GM12878 (cell line): ENCODE data around the gene IQGAP2. TPM values are rescaled to one million over a fixed set of nuclear protein-coding genes. Genes with fewer than 3 reads are reported as not detected.

Experiments used
- CREB1 ChIP-seq: IDR thresholded peaks from 2 replicates; pipeline ENCODE4 v1.6.1; 2012; ENCODE audit warnings: low read depth, mild to moderate bottlenecking, inconsistent platforms
- EP300 ChIP-seq, 2 experiments: fragments of 150-350 bp in 1 of 2; IDR thresholded peaks; 2 replicates each; pipeline ENCODE4 v1.6.1; 2011 to 2012; ENCODE audit warnings: low read depth in 2 of 2, low read length in 2 of 2, borderline replicate concordance in 1 of 2, improper control_type of control experiment in 1 of 2, inconsistent platforms in 1 of 2; ENCODE audit not compliant: control insufficient read depth in 1 of 2
- ETV6 ChIP-seq, 2 experiments: fragments of 450-650 bp in 1 of 2; IDR thresholded peaks in 1 of 2; conservative IDR thresholded peaks in 1 of 2; 2 replicates each; pipeline ENCODE4 v1.6.1; 2014; ENCODE audit warnings: antibody characterized with exemption in 1 of 2, borderline replicate concordance in 1 of 2, low read depth in 1 of 2, mild to moderate bottlenecking in 1 of 2, moderate library complexity in 1 of 2
- EZH2 ChIP-seq: IDR thresholded peaks from 2 replicates; pipeline ENCODE4 v1.6.1; 2012; ENCODE audit warnings: low read depth, mild to moderate bottlenecking, control low read depth, inconsistent platforms, low read length, borderline replicate concordance; ENCODE audit not compliant: control insufficient read depth
- FOS ChIP-seq: IDR thresholded peaks from 3 replicates; pipeline ENCODE4 v1.6.1; 2011; ENCODE audit warnings: borderline replicate concordance; ENCODE audit not compliant: insufficient read length; ENCODE audit errors: extremely low read depth
- GATAD2B ChIP-seq: fragments of 450-650 bp; conservative IDR thresholded peaks from 2 replicates; pipeline ENCODE4 v1.6.1; 2017; ENCODE audit warnings: low read depth, mild to moderate bottlenecking, moderate library complexity
- IKZF2 ChIP-seq, 2 experiments: fragments of 450-650 bp; IDR thresholded peaks; 2 replicates each; pipeline ENCODE4 v1.6.1; 2017; ENCODE audit warnings: mild to moderate bottlenecking in 2 of 2, moderate library complexity in 2 of 2
- JUND ChIP-seq: IDR thresholded peaks from 2 replicates; pipeline ENCODE4 v1.6.1; 2012; ENCODE audit warnings: low read depth, mild to moderate bottlenecking, low read length, improper control_type of control experiment, moderate library complexity
- LARP7 ChIP-seq: fragments of 450-650 bp; IDR thresholded peaks from 2 replicates; pipeline ENCODE4 v1.6.1; 2017; ENCODE audit warnings: mild to moderate bottlenecking
- MYB ChIP-seq: fragments of 150-350 bp; IDR thresholded peaks from 2 replicates; pipeline ENCODE4 v1.6.1; 2014; ENCODE audit warnings: mild to moderate bottlenecking, low read depth, low read length, borderline replicate concordance
- PML ChIP-seq: IDR thresholded peaks from 2 replicates; pipeline ENCODE4 v1.6.1; 2012; ENCODE audit warnings: low read length, inconsistent platforms
- POLR2A ChIP-seq: IDR thresholded peaks from 2 replicates; pipeline ENCODE4 v1.6.1; 2011; ENCODE audit warnings: low read depth, mild to moderate bottlenecking, low read length
- RUNX3 ChIP-seq: IDR thresholded peaks from 2 replicates; pipeline ENCODE4 v1.6.1; 2012; ENCODE audit warnings: low read length, inconsistent platforms
- SREBF1 ChIP-seq: IDR thresholded peaks from 2 replicates; pipeline ENCODE4 v1.6.1; 2012; ENCODE audit warnings: mild to moderate bottlenecking, low read length
- STAT3 ChIP-seq: IDR thresholded peaks from 2 replicates; pipeline ENCODE4 v1.6.1; 2011; ENCODE audit warnings: low read depth, low read length, improper control_type of control experiment
- TARDBP ChIP-seq: IDR thresholded peaks from 2 replicates; pipeline ENCODE4 v1.6.1; 2016; ENCODE audit warnings: borderline replicate concordance
- YY1 ChIP-seq: IDR thresholded peaks from 2 replicates; pipeline ENCODE4 v1.6.1; 2011; ENCODE audit warnings: low read depth, mild to moderate bottlenecking, low read length
- ZZZ3 ChIP-seq: IDR thresholded peaks from 2 replicates; pipeline ENCODE4 v1.6.1; 2011; ENCODE audit warnings: low read depth; ENCODE audit not compliant: control insufficient read depth, insufficient read length
- polyA plus RNA-seq, 11 experiments: library from polyadenylated mRNA; depleted of rRNA in 4 of 11; unstranded in 6 of 11; stranded (reverse) in 5 of 11; fragments of >200 nt; fragmentation: Nextera tagmentation in 4 of 11; fragmentation: Illumina TruSeq in 1 of 11; extraction: Ambion mirVana in 4 of 11; extraction: Trizol in 1 of 11; gene quantifications; 1 replicate in 1 of 11; 2 replicates in 10 of 11; pipeline versions ENCODE4 v1.2.1 to v1.2.3, GENCODE V29; 2011 to 2016; ENCODE audit warnings: inconsistent platforms in 2 of 11, missing spikeins in 2 of 11, low read depth in 1 of 11
- total RNA-seq, 4 experiments: library from RNA; depleted of rRNA in 3 of 4; stranded (reverse); fragments of >200 nt in 3 of 4; fragmentation: Illumina TruSeq in 1 of 4; extraction: Trizol in 1 of 4; gene quantifications; 2 replicates each; pipeline versions ENCODE4 v1.2.1 to v1.2.3, GENCODE V29; 2013 to 2021
- TF ChIP-seq, protein P1 (sequence below): fragments of 450-650 bp; IDR thresholded peaks from 2 replicates; pipeline ENCODE4 v1.6.1; 2017; ENCODE audit warnings: low read depth, mild to moderate bottlenecking, moderate library complexity
- TF ChIP-seq, protein P2 (sequence below): fragments of 450-650 bp; formaldehyde crosslinking; IDR thresholded peaks from 2 replicates; pipeline ENCODE4 v1.5.0; 2022; ENCODE audit warnings: mild to moderate bottlenecking, missing genetic modification characterization
- TF ChIP-seq, protein P3 (sequence below): fragments of 450-650 bp; IDR thresholded peaks from 2 replicates; pipeline ENCODE4 v1.6.1; 2018; ENCODE audit warnings: mild to moderate bottlenecking, low read depth, moderate library complexity; ENCODE audit not compliant: partially characterized antibody
- TF ChIP-seq, protein P4 (sequence below): IDR thresholded peaks from 2 replicates; pipeline ENCODE4 v1.6.1; 2012; ENCODE audit warnings: low read depth, low read length, improper control_type of control experiment

Gene IQGAP2
- total and polyA plus RNA-seq, 10 of the 15 experiments (the other 5 are each of a cell fraction or from before 2014, with no cell fraction given) = 14.5 to 41.4 (median 21.8) TPM

DNA sequence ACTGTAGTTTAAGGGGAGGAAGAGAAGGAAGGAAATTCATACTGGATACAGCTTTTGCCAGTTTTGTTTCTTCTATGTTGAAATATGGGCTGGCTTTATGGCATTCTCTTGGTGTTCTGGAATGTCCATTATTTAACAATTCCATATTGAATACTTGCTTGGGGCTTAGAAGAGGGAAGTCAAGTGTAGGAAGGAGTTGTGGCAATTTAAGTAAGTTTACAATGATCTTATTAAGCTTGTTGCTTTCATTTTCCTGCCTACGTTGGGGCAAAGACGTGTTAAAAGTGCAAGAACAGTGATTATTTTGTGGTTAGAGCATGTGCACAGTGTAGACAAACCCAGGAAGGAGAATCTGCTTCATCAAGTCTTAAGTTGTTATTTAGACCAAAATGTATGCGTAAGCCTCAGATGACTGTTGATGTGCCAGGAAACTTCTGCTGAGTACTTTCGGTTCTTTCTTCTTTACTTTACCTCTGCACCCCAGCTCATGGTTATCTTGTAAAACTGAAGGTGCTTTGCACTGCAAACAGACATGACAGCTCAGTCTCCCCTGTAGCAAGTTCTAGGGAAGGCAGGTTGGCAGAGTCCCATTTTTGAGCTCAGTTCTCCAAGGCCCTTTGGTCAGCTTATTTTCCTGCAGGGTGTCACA is 144.3 kb downstream of the IQGAP2 start (continued):
- TF ChIP-seq JUND (no peak), FOS (no peak), POLR2A (no peak), TARDBP (no peak), STAT3 (peak; percentile 94; the same call in 1 of the 2 replicates), LARP7 (no peak), GATAD2B (0 out of 2 replicates have a peak, but pooled peaks have one; percentile 26), EZH2 (no peak), IKZF2 (IDR thresholded peaks at IDR 0.05) (peak; percentile 79 to 80; a peak in 3 of 4 replicates), YY1 (no peak), MYB (no peak), EP300 (IDR thresholded peaks at IDR 0.05; ENCODE audit: borderline replicate concordance in 1 of 2, control insufficient read depth in 1 of 2, low read depth in 2 of 2, low read length in 2 of 2) (peak; percentile 85 to 90; a peak in 3 of 4 replicates), CREB1 (peak; percentile 56; the same call in 1 of the 2 replicates), RUNX3 (peak; percentile 92), SREBF1 (no peak), ETV6 (conservative IDR thresholded peaks at IDR 0.05 in 1 of 2, IDR thresholded peaks at IDR 0.05 in 1 of 2; ENCODE audit: borderline replicate concordance in 1 of 2, low read depth in 1 of 2) (peak in 1 of 2 experiments; percentile 75; a peak in 1 of 4 replicates), PML (no peak; the same call in 1 of the 2 replicates), ZZZ3 (no peak)
- TF ChIP-seq, protein P1, sequence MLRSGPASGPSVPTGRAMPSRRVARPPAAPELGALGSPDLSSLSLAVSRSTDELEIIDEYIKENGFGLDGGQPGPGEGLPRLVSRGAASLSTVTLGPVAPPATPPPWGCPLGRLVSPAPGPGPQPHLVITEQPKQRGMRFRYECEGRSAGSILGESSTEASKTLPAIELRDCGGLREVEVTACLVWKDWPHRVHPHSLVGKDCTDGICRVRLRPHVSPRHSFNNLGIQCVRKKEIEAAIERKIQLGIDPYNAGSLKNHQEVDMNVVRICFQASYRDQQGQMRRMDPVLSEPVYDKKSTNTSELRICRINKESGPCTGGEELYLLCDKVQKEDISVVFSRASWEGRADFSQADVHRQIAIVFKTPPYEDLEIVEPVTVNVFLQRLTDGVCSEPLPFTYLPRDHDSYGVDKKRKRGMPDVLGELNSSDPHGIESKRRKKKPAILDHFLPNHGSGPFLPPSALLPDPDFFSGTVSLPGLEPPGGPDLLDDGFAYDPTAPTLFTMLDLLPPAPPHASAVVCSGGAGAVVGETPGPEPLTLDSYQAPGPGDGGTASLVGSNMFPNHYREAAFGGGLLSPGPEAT = peak; percentile 63; the same call in 1 of the 2 replicates
- TF ChIP-seq, protein P2, sequence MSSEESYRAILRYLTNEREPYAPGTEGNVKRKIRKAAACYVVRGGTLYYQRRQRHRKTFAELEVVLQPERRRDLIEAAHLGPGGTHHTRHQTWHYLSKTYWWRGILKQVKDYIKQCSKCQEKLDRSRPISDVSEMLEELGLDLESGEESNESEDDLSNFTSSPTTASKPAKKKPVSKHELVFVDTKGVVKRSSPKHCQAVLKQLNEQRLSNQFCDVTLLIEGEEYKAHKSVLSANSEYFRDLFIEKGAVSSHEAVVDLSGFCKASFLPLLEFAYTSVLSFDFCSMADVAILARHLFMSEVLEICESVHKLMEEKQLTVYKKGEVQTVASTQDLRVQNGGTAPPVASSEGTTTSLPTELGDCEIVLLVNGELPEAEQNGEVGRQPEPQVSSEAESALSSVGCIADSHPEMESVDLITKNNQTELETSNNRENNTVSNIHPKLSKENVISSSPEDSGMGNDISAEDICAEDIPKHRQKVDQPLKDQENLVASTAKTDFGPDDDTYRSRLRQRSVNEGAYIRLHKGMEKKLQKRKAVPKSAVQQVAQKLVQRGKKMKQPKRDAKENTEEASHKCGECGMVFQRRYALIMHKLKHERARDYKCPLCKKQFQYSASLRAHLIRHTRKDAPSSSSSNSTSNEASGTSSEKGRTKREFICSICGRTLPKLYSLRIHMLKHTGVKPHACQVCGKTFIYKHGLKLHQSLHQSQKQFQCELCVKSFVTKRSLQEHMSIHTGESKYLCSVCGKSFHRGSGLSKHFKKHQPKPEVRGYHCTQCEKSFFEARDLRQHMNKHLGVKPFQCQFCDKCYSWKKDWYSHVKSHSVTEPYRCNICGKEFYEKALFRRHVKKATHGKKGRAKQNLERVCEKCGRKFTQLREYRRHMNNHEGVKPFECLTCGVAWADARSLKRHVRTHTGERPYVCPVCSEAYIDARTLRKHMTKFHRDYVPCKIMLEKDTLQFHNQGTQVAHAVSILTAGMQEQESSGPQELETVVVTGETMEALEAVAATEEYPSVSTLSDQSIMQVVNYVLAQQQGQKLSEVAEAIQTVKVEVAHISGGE (CRISPR knock-in tag) = no peak
- TF ChIP-seq, protein P3, sequence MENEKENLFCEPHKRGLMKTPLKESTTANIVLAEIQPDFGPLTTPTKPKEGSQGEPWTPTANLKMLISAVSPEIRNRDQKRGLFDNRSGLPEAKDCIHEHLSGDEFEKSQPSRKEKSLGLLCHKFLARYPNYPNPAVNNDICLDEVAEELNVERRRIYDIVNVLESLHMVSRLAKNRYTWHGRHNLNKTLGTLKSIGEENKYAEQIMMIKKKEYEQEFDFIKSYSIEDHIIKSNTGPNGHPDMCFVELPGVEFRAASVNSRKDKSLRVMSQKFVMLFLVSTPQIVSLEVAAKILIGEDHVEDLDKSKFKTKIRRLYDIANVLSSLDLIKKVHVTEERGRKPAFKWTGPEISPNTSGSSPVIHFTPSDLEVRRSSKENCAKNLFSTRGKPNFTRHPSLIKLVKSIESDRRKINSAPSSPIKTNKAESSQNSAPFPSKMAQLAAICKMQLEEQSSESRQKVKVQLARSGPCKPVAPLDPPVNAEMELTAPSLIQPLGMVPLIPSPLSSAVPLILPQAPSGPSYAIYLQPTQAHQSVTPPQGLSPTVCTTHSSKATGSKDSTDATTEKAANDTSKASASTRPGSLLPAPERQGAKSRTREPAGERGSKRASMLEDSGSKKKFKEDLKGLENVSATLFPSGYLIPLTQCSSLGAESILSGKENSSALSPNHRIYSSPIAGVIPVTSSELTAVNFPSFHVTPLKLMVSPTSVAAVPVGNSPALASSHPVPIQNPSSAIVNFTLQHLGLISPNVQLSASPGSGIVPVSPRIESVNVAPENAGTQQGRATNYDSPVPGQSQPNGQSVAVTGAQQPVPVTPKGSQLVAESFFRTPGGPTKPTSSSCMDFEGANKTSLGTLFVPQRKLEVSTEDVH = no peak
- TF ChIP-seq, protein P4, sequence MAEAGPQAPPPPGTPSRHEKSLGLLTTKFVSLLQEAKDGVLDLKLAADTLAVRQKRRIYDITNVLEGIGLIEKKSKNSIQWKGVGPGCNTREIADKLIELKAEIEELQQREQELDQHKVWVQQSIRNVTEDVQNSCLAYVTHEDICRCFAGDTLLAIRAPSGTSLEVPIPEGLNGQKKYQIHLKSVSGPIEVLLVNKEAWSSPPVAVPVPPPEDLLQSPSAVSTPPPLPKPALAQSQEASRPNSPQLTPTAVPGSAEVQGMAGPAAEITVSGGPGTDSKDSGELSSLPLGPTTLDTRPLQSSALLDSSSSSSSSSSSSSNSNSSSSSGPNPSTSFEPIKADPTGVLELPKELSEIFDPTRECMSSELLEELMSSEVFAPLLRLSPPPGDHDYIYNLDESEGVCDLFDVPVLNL = no peak
